CD4-positive, alpha-beta memory T cell (primary cell): ENCODE measurements around the gene CCNA2. TPM values are rescaled to one million over a fixed set of nuclear protein-coding genes. Genes with fewer than 3 reads are reported as not detected.

ENCODE experiments used
- CTCF ChIA-PET: fragments of 350-600 bp; sonication (Branson Sonifier 250); formaldehyde crosslinking; loops from one replicate; lab custom pipeline; 2021; ENCODE audit warnings: inconsistent platforms; ENCODE audit not compliant: partially characterized antibody; lab: Charles Lee
- POLR2A ChIA-PET: fragments of 350-600 bp; sonication (Branson Sonifier 250); formaldehyde crosslinking; loops from one replicate; lab custom pipeline; 2021; ENCODE audit not compliant: partially characterized antibody; lab: Charles Lee
- DNase-seq, 5 donors: peaks; one replicate each; pipeline versions ENCODE4 v3.0.0 to v3.0.0-alpha.2; 2020 to 2022; ENCODE audit warnings: mixed read lengths in 1 of 5
- H3K27ac ChIP-seq: one replicate; pipeline ENCODE4 v1.7.0; 2013; ENCODE audit warnings: low read depth, low read length
- H3K27me3 ChIP-seq: 2 replicates; pipeline ENCODE4 v1.7.0; 2013; ENCODE audit warnings: mild to moderate bottlenecking, low read length, moderate library complexity; ENCODE audit not compliant: insufficient read depth
- H3K36me3 ChIP-seq: 2 replicates; pipeline ENCODE4 v1.7.0; 2013; ENCODE audit warnings: mild to moderate bottlenecking, low read length, moderate library complexity; ENCODE audit not compliant: insufficient read depth
- H3K4me1 ChIP-seq: 2 replicates; pipeline ENCODE4 v1.7.0; 2013; ENCODE audit warnings: mild to moderate bottlenecking, low read length, moderate library complexity; ENCODE audit not compliant: insufficient read depth
- H3K4me3 ChIP-seq, 2 donors: one replicate each; pipeline ENCODE4 v1.7.0; 2013; ENCODE audit warnings: low read length in 2 of 2, mild to moderate bottlenecking in 1 of 2
- H3K9me3 ChIP-seq, 2 donors: one replicate each; pipeline ENCODE4 v1.7.0; 2013; ENCODE audit warnings: low read length in 2 of 2, control low read depth in 1 of 2; ENCODE audit not compliant: control insufficient read depth in 1 of 2
- H3K27ac Mint-ChIP-seq, 7 donors: one replicate each; pipeline ENCODE4 v1.8.0; 2020 to 2021; ENCODE audit warnings: mixed read lengths in 7 of 7, mild to moderate bottlenecking in 6 of 7, inconsistent platforms in 3 of 7, moderate library complexity in 3 of 7
- H3K27me3 Mint-ChIP-seq, 2 donors: one replicate each; pipeline ENCODE4 v1.8.0; 2020 to 2021; ENCODE audit warnings: mixed read lengths in 2 of 2
- H3K36me3 Mint-ChIP-seq, 2 donors: one replicate each; pipeline ENCODE4 v1.8.0; 2020 to 2021; ENCODE audit warnings: mixed read lengths in 2 of 2, inconsistent platforms in 1 of 2, mild to moderate bottlenecking in 1 of 2
- H3K4me1 Mint-ChIP-seq, 4 donors: one replicate each; pipeline ENCODE4 v1.8.0; 2020 to 2021; ENCODE audit warnings: mixed read lengths in 4 of 4, mild to moderate bottlenecking in 1 of 4
- H3K4me3 Mint-ChIP-seq, 8 donors: one replicate each; pipeline ENCODE4 v1.8.0; 2020 to 2021; ENCODE audit warnings: mixed read lengths in 8 of 8, mild to moderate bottlenecking in 7 of 8, moderate library complexity in 6 of 8, inconsistent platforms in 3 of 8
- H3K9me3 Mint-ChIP-seq, 8 donors: one replicate each; pipeline ENCODE4 v1.8.0; 2020 to 2021; ENCODE audit warnings: mixed read lengths in 8 of 8, mild to moderate bottlenecking in 5 of 8, inconsistent platforms in 3 of 8, moderate library complexity in 1 of 8
- intact Hi-C: fragments of 100-400 bp; cut with micrococcal nuclease; formaldehyde crosslinking; loops from one replicate; pipeline ENCODE4 v1.15.1; 2023
- polyA plus RNA-seq, 2 donors: library from polyadenylated mRNA; unstranded; fragments of 300-500 nt; fragmentation: Illumina TruSeq; gene quantifications; one replicate each; pipeline ENCODE4 v1.2.3, GENCODE V29; 2021
- total RNA-seq, 2 experiments: library from RNA; stranded (reverse); gene quantifications; one replicate each; pipeline ENCODE4 v1.2.3, GENCODE V29; 2021

Gene CCNA2
- total and polyA plus RNA-seq, 4 experiments from 2014 or later, result 0.34 to 1.4 (median 1.2) TPM; not detected in 1

DNA sequence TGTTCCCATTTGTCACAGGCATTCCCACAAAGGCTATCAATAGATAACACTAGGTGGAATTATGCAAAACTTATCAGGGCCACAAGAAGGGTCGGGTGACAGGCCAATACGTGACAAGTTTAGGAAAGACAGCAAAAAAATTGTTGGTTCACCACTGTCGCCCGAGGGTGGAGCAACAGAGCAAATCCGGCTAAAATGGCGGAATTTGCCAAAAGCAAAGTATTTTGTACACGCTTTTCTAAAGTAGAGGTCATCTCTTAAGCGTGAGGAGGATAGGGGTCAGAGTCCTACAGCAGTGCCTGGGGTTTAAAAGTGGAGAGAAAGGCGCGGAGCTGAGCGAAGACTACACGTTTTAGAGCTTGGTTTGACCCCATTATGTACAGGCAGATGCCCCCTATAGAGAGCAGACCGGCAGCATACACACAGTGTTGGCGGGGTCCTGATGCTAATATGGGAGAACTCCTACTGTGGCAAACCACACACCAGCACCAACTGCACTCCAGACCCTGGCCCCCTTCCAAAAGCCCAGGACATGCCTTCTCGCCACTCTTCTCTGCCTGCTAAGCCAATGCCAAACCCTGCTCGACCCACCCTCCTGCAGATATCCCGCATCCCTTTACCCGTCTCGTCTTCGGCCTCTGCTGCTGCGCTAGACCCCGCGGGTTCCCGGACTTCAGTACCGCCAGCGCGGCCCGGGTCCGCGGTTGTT is 733 bp downstream of the CCNA2 start:
- peak; percentile 28 to 46 (median 37) for DNase-seq
- intact Hi-C loops, result loop anchor here (1.0 to 10.0 kb wide), 8 partner anchors 22 to 1099 kb away; partner anchors contain the start of genes ANXA5, BBS12, BBS7 and BLTP1
- H3K4me3 ChIP-seq, result peak overlapping the region; percentile 62 to 73
- Mint-ChIP-seq H3K4me3 (peak overlapping the region; percentile 87 to 98 (median 91)), H3K36me3 (peaks cover 4 to 6% of the 10 kb centered on the region in 2 donors), H3K4me1 (peaks cover 6 to 21% (median 15%) of the 10 kb centered on the region in 4 donors), H3K9me3 (no peaks in the 10 kb centered on the region), H3K27ac (peak overlapping the region; percentile 77 to 98 (median 86)), H3K27me3 (no peaks in the 10 kb centered on the region)
- ChIA-PET POLR2A (interaction anchor here (1.7 to 5.1 kb wide), 3 partner anchors 23 to 308 kb away, joined by 3 to 56 read pairs (median 17); partner anchors contain the start of genes BBS7 and EXOSC9), CTCF (interaction anchor here (1.0 kb wide), 1 partner anchor 755 kb away, joined by 3 read pairs; no protein-coding TSS in a partner anchor)
- no peaks in the 10 kb centered on the region for H3K9me3 ChIP-seq
- peaks cover 19% of the 10 kb centered on the region for H3K4me1 ChIP-seq
- H3K36me3 ChIP-seq, result no peaks in the 10 kb centered on the region
- H3K27me3 ChIP-seq, result no peaks in the 10 kb centered on the region
- peak overlapping the region; percentile 53 for H3K27ac ChIP-seq

DNA sequence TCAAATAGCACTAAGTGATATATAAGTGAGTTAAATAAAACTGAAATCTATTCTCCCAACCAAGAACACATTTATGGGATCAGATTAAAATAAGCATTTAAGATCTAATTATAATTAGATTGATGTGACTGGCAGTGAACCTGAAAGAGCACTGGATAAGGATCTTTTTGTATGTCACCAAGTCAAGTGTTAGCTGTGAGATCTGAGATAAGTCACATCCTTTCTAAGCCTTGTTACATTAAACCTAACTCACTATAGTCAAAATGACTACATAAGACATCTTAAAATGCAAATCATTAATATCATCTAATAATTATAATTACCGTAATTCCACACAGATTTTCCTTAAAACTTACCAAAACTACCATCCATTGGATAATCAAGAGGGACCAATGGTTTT is 1.6 kb downstream of the CCNA2 start:
- Histone ChIP-seq H3K27ac (peak overlapping the region; percentile 53), H3K4me1 (peaks cover 19% of the 10 kb centered on the region), H3K27me3 (no peaks in the 10 kb centered on the region), H3K4me3 (no peak overlapping the region), H3K9me3 (no peaks in the 10 kb centered on the region), H3K36me3 (no peaks in the 10 kb centered on the region)
- ChIA-PET CTCF (no interaction called here), POLR2A (interaction anchor here (5.1 kb wide), 1 partner anchor 22 kb away, joined by 56 read pairs; the partner anchor contains the start of gene EXOSC9)
- peak overlapping the region in 7 of 8 donors; percentile 87 to 98 (median 92) for H3K4me3 Mint-ChIP-seq
- H3K27ac Mint-ChIP-seq, result peak overlapping the region in 2 of 7 donors; percentile 25 to 79
- DNase-seq, result no peak
- no peaks in the 10 kb centered on the region for H3K27me3 Mint-ChIP-seq
- peaks cover under 1 to 11% of the 10 kb centered on the region in 2 donors for H3K36me3 Mint-ChIP-seq
- intact Hi-C loops, result loop anchor here (5.0 to 10.0 kb wide), 6 partner anchors 125 to 1100 kb away; partner anchors contain the start of genes ANXA5, BBS12, BLTP1 and IL2
- no peaks in the 10 kb centered on the region for H3K9me3 Mint-ChIP-seq
- H3K4me1 Mint-ChIP-seq, result peaks cover 6 to 21% (median 15%) of the 10 kb centered on the region in 4 donors

DNA sequence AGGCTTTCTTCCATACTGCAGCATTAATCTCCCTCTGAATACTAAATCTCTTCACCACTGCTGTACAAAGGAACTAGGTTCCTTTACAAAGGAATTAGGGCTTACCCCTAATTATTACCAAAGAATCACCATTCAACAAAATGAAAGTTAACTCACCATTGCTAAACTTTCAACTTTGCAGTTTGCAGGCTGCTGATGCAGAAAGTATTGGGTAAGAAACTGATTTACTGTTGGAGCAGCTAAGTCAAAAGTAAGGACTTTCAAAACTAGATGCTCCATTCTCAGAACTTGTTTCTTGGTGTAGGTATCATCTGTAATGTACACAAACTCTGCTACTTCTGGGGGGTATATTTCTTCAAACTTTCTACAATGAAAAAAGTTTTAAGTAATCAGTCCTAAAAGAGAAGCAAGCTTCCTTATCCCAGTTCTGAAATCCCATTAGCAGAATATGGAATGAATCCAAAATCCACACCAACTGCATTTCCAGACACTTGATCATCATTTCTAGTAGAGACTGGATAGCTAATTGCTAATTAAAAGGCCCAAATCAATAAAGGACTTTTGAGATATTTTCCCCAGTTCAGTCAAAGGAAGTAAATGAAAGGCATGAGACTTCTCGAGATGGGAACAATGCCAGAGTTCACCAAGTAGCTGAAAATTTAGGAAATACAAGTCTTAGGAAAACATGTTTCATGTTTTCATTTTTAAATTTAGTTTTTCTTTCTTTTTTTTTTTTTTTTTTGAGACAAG is 4.3 kb downstream of the CCNA2 start:
- CTCF ChIA-PET, result no interaction called here
- H3K9me3 Mint-ChIP-seq, result no peaks in the 10 kb centered on the region
- no peaks in the 10 kb centered on the region for H3K27me3 ChIP-seq
- H3K4me3 ChIP-seq, result no peak overlapping the region
- H3K4me1 Mint-ChIP-seq, result peaks cover 6 to 21% (median 15%) of the 10 kb centered on the region in 4 donors
- peaks cover 10 to 26% of the 10 kb centered on the region in 2 donors for H3K36me3 Mint-ChIP-seq
- no peaks in the 10 kb centered on the region for H3K9me3 ChIP-seq
- no peak for DNase-seq
- peaks cover 18% of the 10 kb centered on the region for H3K4me1 ChIP-seq
- intact Hi-C loops, result no loop called here
- no peak overlapping the region for H3K27ac ChIP-seq
- peak overlapping the region in 4 of 7 donors; percentile 12 to 43 (median 18) for H3K27ac Mint-ChIP-seq
- POLR2A ChIA-PET, result interaction anchor here (1.3 kb wide), 1 partner anchor 18 kb away, joined by 6 read pairs; the partner anchor contains the start of gene EXOSC9
- H3K4me3 Mint-ChIP-seq, result no peak overlapping the region
- H3K27me3 Mint-ChIP-seq, result no peaks in the 10 kb centered on the region
- H3K36me3 ChIP-seq, result peaks cover 15% of the 10 kb centered on the region

DNA sequence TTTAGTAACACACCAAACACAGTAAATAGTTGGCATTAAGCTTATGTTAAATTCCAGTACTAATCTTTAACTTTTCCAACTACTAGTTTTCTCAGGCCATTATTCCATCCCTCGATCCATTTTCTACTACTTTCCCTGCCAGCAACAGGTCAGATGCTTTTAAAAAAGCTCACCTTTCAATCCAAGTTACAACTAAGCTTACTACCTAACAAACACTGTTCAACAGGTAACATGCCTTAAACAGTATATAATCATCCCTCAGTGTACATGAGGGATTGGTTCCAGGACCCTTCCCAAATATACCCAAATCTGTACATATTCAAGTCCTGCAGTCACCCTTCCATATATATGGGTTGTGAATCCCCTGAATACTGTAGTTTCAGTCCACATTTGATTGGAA is 5.5 kb downstream of the CCNA2 start:
- H3K4me3 Mint-ChIP-seq, result no peak overlapping the region
- Histone ChIP-seq H3K9me3 (no peaks in the 10 kb centered on the region), H3K4me3 (no peak overlapping the region), H3K27me3 (no peaks in the 10 kb centered on the region), H3K27ac (no peak overlapping the region), H3K36me3 (peaks cover 21% of the 10 kb centered on the region), H3K4me1 (peaks cover 15% of the 10 kb centered on the region)
- H3K27me3 Mint-ChIP-seq, result no peaks in the 10 kb centered on the region
- peaks cover 10 to 33% of the 10 kb centered on the region in 2 donors for H3K36me3 Mint-ChIP-seq
- intact Hi-C loops, result no loop called here
- DNase-seq, result no peak
- no peaks in the 10 kb centered on the region for H3K9me3 Mint-ChIP-seq
- H3K4me1 Mint-ChIP-seq, result peaks cover 5 to 11% (median 10%) of the 10 kb centered on the region in 4 donors
- CTCF ChIA-PET, result interaction anchor here (1.2 kb wide), 1 partner anchor 12 kb away, joined by 3 read pairs; no protein-coding TSS in a partner anchor
- peak overlapping the region in 4 of 7 donors; percentile 2 to 39 (median 30) for H3K27ac Mint-ChIP-seq
- POLR2A ChIA-PET, result interaction anchor here (1.1 to 1.2 kb wide), 2 partner anchors 13 to 19 kb away, joined by 3 to 4 read pairs; no protein-coding TSS in a partner anchor

DNA sequence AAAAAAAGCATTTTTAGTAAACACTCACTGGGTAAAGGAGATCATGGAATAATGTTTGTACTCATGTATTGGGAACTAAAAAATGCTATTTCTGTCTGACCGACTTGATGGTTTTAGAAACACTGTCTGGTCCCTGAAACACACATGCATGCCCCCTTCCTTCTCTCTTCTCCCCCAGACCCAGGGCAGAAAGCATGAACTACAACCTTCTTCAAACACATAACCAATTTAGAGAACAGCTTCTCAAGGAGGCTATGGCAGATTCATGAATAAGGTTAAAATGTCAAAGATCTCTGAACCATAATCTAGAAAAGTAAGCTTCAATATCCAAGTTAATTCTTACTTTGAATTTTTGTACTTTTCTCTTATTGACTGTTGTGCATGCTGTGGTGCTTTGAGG is 6.0 kb downstream of the CCNA2 start:
- POLR2A ChIA-PET, result interaction anchor here (1.1 to 1.2 kb wide), 2 partner anchors 12 to 18 kb away, joined by 3 to 4 read pairs; no protein-coding TSS in a partner anchor
- Mint-ChIP-seq H3K4me1 (peaks cover 3 to 7% (median 6%) of the 10 kb centered on the region in 4 donors), H3K9me3 (no peaks in the 10 kb centered on the region), H3K36me3 (peaks cover 10 to 36% of the 10 kb centered on the region in 2 donors), H3K27ac (peak overlapping the region in 4 of 7 donors; percentile 5 to 39 (median 33)), H3K27me3 (no peaks in the 10 kb centered on the region), H3K4me3 (no peak overlapping the region)
- CTCF ChIA-PET, result interaction anchor here (1.2 kb wide), 1 partner anchor 12 kb away, joined by 3 read pairs; no protein-coding TSS in a partner anchor
- Histone ChIP-seq H3K27ac (no peak overlapping the region), H3K36me3 (peaks cover 26% of the 10 kb centered on the region), H3K27me3 (no peaks in the 10 kb centered on the region), H3K4me1 (peaks cover 11% of the 10 kb centered on the region), H3K4me3 (no peak overlapping the region), H3K9me3 (no peaks in the 10 kb centered on the region)
- DNase-seq, result no peak
- intact Hi-C loops, result no loop called here

DNA sequence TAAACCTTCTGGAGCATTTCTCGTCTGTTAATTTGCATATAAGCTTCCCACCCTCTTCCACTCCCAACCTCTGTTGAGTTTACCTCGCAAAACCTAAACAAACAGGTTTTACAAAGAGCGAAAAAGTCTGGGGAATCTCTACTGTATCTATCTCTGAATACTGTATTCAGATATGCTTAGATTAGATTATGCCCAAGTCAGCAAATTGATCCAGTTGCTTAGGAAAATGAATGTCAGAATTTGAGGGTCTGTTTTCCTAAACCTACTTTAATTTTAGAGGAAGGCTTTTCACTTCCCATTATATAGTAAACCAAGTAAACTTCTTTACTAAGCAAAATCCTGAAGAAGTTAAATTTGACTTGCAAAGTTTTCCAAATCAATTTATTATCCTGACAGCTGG is 6.7 kb downstream of the CCNA2 start:
- Histone ChIP-seq H3K36me3 (peaks cover 32% of the 10 kb centered on the region), H3K9me3 (no peaks in the 10 kb centered on the region), H3K27ac (peak overlapping the region; percentile 4), H3K4me1 (peaks cover 5% of the 10 kb centered on the region), H3K4me3 (no peak overlapping the region), H3K27me3 (no peaks in the 10 kb centered on the region)
- intact Hi-C loops, result no loop called here
- Mint-ChIP-seq H3K4me1 (peaks cover 0 to 3% (median under 1%) of the 10 kb centered on the region in 4 donors), H3K36me3 (peaks cover 12 to 42% of the 10 kb centered on the region in 2 donors), H3K9me3 (no peaks in the 10 kb centered on the region), H3K27ac (no peak overlapping the region), H3K4me3 (no peak overlapping the region), H3K27me3 (no peaks in the 10 kb centered on the region)
- POLR2A ChIA-PET, result no interaction called here
- no peak for DNase-seq
- CTCF ChIA-PET, result no interaction called here
